Measurements from ENCODE around the gene PKDCC. TPM values are rescaled to one million over a fixed set of nuclear protein-coding genes. Genes with fewer than 3 reads are reported as not detected.
"Not testable (repeated sequence)": the region's sequence is repeated elsewhere in the genome, so short reads cannot be mapped to it uniquely, and the experiment has no call there.

The PKDCC gene
- total RNA-seq, 2 donors from 2014 or later, result not detected

DNA sequence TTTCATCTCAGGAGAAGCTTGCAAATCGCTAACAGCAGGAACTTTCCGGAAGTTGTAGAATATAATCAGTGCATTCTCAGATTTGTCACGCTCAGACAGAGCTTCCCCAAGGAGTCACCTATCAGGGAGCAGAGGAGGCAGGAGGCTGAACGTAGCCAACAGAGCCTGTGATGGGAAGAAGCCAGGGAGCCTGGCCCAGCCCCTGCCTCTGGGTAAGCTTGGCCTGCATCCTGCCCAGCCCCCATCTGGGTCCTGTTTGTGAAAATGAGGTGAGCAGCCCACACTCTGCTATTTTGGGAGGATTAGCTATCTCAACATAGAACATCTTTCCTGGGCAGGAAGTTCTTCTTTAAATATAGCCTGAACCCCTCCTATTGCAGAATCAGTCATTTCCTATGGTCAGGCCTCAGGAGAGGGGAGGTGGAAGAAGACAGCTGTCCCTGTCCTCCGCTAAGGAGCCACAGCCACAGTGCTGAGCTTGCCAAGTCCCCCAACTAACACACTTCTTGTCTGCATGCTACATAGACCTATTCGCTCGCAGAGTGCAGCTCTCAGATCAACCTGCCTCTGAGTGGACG lies 19.2 kb upstream of the PKDCC start:
- Mint-ChIP-seq H3K9me3 (no peaks in the 10 kb centered on the region), H3K36me3 (no peaks in the 10 kb centered on the region), H3K27ac (no peak overlapping the region)
- DNase-seq (ENCODE audit: low spot score in 2 of 2), result no peak
- ATAC-seq, result no peak

GRCh38 chr2:42029171-42029570 lies 18.6 kb upstream of the PKDCC start:
- DNase-seq (ENCODE audit: low spot score in 2 of 2) (no peak), ATAC-seq (no peak)
- H3K27ac Mint-ChIP-seq, result no peak overlapping the region
- H3K36me3 Mint-ChIP-seq, result no peaks in the 10 kb centered on the region
- no peaks in the 10 kb centered on the region for H3K9me3 Mint-ChIP-seq

- no peak for DNase-seq (ENCODE audit: low spot score in 2 of 2)
- Mint-ChIP-seq H3K36me3 (no peaks in the 10 kb centered on the region), H3K27ac (no peak overlapping the region), H3K9me3 (no peaks in the 10 kb centered on the region)
- ATAC-seq, result no peak
These were observed 18.1 kb upstream of the PKDCC start for GRCh38 chr2:42029639-42030199.

GRCh38 chr2:42030200-42030759 lies 17.5 kb upstream of the PKDCC start:
- no peaks in the 10 kb centered on the region for H3K36me3 Mint-ChIP-seq
- ATAC-seq, result no peak
- no peaks in the 10 kb centered on the region for H3K9me3 Mint-ChIP-seq
- no peak for DNase-seq (ENCODE audit: low spot score in 2 of 2)
- no peak overlapping the region for H3K27ac Mint-ChIP-seq

GRCh38 chr2:42030829-42031228 lies 17.0 kb upstream of the PKDCC start:
- H3K36me3 Mint-ChIP-seq, result no peaks in the 10 kb centered on the region
- no peak for ATAC-seq
- H3K27ac Mint-ChIP-seq, result no peak overlapping the region
- H3K9me3 Mint-ChIP-seq, result no peaks in the 10 kb centered on the region
- no peak for DNase-seq (ENCODE audit: low spot score in 2 of 2)

DNA sequence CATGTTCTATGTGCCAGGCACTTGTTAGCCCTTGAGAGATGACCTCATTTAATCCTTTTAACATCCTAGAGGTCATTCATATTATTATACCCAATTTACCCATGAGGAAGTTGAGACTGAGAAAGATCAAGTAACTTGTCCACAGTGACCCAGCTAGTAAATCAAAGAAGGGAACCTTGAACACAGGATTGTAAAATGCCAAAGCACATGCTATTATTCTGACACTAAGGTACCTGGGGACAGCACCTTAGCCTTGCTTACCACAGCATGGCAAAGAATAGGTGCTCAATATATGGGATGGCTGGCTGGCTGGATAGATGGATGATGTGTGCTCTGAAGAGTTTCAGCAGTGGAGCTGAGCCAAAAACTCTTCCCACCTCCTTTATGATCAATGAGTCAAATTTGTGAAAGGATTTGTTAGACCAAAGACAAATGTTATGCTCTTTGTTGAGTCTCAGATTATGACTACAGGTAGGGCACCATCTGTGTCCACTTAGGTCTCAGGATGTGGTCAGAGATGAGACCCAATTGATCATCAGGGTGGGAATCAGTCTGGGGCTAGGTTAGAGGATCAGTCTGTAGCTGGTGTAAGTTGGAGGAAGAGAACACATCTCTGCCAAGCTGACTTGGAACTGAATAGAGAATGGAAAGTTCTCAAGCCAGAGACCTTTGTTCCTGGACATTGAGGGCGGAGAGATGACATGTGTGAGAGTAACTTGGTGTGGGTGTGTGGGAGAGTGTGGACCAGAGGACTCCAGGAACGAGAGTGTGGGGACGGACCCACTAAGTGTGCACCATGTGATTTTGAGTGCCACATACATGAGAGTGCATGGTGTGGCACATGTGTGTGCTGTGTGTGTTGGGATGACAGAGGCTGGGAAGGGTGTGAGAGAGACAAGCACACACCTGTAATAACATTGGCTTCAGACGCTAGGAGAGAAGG lies 16.3 kb upstream of the PKDCC start:
- ATAC-seq, result no peak
- no peak for DNase-seq (ENCODE audit: low spot score in 2 of 2)

DNA sequence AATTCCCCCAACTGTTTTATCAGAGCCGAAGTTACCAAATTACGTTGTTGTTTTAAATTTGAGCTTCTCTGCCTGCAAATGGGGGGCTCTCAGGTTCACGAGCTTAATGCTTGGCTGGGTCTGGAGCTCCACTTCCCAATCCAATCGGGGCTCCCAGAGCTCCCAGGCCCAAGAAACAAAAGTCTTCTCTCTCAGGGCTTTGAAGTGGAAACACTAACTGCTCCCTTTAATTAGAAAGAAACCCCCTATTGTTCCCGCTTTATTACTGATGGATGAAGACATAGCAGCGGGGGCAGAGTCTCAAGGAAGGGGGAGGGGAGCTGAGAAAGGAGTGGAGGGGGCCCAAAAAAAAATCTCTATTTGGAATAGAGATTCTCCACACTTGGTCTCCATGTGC lies 15.6 kb upstream of the PKDCC start:
- Mint-ChIP-seq H3K9me3 (no peaks in the 10 kb centered on the region), H3K36me3 (no peaks in the 10 kb centered on the region), H3K27ac (no peak overlapping the region)
- DNase-seq (ENCODE audit: low spot score in 2 of 2), result no peak
- no peak for ATAC-seq

More for the DNA sequence above, 16.3 kb upstream of the PKDCC start:
- Mint-ChIP-seq H3K9me3 (no peaks in the 10 kb centered on the region), H3K36me3 (no peaks in the 10 kb centered on the region), H3K27ac (no peak overlapping the region)

DNA sequence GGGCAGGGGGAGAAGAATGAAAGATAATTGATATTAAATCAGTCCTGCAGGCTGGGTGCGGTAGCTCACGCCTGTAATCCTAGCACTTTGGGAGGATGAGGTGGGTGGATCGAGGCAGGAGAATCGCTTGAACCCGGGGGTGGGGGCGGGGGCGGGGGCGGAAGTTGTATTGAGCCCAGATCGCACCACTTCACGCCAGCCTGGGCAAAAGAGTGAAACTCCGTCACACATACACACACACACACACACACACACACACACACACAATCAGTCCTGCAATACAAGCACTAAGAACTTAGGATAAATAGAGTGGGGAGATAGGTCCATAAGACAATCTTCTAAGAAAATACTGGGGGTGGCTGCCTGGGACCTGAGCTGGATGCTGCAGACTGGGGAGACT lies 15.1 kb upstream of the PKDCC start:
- Mint-ChIP-seq H3K9me3 (no peaks in the 10 kb centered on the region), H3K36me3 (no peaks in the 10 kb centered on the region), H3K27ac (no peak overlapping the region)
- ATAC-seq (no peak), DNase-seq (ENCODE audit: low spot score in 2 of 2) (no peak)

DNA sequence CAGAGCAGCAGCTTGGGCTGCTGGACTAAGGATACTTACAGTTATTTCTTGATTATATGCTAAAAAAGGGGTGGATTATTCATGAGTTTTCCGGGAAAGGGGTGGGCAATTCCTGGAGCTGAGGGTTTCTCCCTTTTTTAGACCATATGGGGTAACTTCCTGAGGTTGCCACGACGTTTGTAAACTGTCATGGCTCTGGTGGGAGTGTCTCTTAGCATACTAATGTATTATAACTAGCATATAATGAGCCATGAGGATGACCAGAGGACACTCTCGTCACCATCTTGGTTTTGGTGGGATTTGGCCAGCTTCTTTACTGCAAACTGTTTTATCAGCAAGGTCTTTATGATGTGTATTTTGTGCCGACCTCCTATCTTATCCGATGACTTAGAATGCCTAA lies 13.7 kb upstream of the PKDCC start:
- H3K36me3 Mint-ChIP-seq; DNase-seq (ENCODE audit: low spot score in 2 of 2); H3K9me3 Mint-ChIP-seq; H3K27ac Mint-ChIP-seq; ATAC-seq: not testable (repeated sequence)

GRCh38 chr2:42035241-42035640 lies 12.6 kb upstream of the PKDCC start:
- Mint-ChIP-seq H3K9me3 (no peaks in the 10 kb centered on the region), H3K27ac (no peak overlapping the region), H3K36me3 (no peaks in the 10 kb centered on the region)
- DNase-seq (ENCODE audit: low spot score in 2 of 2) (no peak), ATAC-seq (no peak)

- ATAC-seq (no peak), DNase-seq (ENCODE audit: low spot score in 2 of 2) (no peak)
- Mint-ChIP-seq H3K36me3 (no peaks in the 10 kb centered on the region), H3K9me3 (no peaks in the 10 kb centered on the region), H3K27ac (no peak overlapping the region)
These were observed 11.4 kb upstream of the PKDCC start for GRCh38 chr2:42036413-42036812.

- DNase-seq (ENCODE audit: low spot score in 2 of 2), result no peak
- H3K27ac Mint-ChIP-seq, result peak overlapping the region in 1 of 2 donors; percentile 37
- H3K9me3 Mint-ChIP-seq, result no peaks in the 10 kb centered on the region
- no peaks in the 10 kb centered on the region for H3K36me3 Mint-ChIP-seq
- no peak for ATAC-seq
These were observed 10.9 kb upstream of the PKDCC start for GRCh38 chr2:42036940-42037339.

DNA sequence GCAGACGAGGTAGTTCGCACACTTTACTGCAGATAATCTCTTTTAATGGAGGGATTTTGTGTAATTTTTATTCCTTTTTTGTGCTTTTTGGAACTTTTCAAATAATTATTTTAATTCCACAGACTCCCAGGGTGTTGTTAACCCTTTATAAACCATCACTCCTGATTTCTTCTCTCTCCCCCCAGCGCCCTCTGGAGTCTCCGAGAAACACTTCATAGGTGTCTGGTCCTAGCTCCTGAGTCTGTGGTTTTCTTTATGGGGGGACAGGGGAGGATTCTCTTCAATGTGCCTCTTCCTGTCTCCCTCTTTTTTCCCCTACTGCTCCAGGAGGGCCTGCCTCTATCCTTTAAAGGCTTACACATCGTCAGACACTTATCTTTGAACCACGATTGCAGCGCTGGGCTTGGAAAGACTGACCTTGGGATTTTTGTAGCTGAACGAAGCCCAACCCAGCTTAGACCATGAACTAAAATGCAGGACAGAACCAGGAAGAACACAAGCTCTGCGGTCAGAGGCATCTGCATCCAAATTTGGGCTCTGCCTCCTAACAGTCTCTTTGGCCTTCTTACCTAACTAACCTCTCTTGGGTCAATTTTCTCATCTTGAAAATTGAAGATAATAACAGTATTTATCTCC lies 7.1 kb upstream of the PKDCC start:
- Mint-ChIP-seq H3K27ac (no peak overlapping the region), H3K36me3 (no peaks in the 10 kb centered on the region), H3K9me3 (no peaks in the 10 kb centered on the region)
- no peak for ATAC-seq
- DNase-seq (ENCODE audit: low spot score in 2 of 2), result no peak

DNA sequence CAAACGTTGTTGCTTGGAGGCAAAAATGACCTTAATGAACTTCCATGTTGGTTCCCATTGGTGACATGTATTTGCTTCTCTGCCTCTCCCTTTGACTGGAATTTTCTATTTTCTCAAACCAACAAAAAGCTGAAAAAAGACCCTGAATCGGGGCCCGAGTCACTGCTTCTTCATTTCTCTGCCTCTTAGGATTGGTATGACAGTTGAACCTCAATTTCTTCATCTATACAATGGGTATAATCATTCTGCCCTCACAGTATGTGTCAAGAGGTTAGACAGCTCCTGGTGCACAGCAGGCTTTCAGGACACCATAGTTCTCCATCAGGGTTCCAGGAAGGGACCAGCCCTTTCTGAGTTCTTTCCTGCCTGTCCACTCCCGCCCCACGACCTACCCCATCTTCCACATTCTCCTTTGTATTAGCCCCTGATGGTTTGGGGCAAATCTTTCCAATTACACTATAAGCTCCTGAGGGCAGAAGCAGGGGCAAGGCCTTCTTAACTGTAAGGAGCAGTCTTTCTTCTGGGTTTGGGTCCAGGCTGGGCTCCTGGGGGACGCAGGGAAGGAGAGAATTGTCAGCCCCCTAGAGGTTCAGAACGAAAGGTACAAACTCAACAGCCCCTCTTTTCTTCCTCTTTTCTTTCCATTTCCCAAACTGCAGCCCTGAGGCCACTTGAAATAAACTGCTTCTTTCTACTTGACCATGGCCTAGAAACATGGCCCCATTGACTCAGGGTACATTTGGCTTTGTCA lies 6.3 kb upstream of the PKDCC start:
- Mint-ChIP-seq H3K9me3 (no peaks in the 10 kb centered on the region), H3K36me3 (no peaks in the 10 kb centered on the region), H3K27ac (no peak overlapping the region)
- ATAC-seq (no peak), DNase-seq (ENCODE audit: low spot score in 2 of 2) (no peak)

DNA sequence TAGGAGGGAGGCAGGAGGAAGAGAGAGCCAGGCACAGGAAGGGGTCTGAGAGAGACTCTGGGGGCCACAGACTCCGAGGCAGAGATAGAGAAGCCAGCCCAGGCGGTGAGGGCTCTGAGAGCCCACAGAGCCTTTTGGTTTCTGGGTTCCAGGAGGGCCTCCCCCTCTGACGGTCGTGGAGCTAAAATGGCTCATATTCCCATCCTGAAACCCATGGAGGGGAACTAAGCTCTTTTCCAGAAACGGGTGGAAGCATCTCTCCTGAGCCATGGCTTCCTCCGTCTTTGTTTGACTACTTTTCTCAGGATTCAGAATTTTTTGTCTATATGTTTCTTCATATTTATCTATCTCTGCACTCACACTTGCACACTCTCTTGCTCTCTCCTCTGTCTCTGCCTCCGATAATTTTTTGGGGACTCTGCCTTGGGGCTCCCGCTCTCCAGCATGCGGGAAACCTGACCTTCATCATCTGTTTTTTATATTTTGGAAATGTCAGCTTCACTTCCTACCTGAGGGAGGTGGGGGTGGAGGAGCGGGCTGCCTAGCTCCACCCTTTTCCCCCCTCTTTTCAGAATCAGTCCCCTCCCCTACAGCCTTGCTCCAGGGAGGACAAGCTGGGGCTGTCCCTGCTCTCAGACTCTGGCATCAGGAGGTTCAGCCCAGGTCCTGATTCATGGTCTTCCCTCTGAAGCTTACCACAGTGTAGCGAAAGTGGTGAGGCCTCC lies 5.0 kb upstream of the PKDCC start:
- Mint-ChIP-seq H3K36me3 (no peaks in the 10 kb centered on the region), H3K9me3 (no peaks in the 10 kb centered on the region), H3K27ac (peak overlapping the region in 1 of 2 donors; percentile 38)
- ATAC-seq (no peak), DNase-seq (ENCODE audit: low spot score in 2 of 2) (no peak)

Measured in activated naive CD4-positive, alpha-beta T cell treated with anti-CD3 and anti-CD28 coated beads, Interleukin-2, amount 50 U/mL, for 72 hours (primary cell).